Mammary epithelial cell (primary cell): Measurements from ENCODE around the gene KDM5A.

Experiments used
- EZH2 ChIP-seq: IDR thresholded peaks from 2 replicates; pipeline ENCODE4 v1.6.1; 2012; ENCODE audit warnings: low read length, inconsistent platforms, borderline replicate concordance
- TF ChIP-seq, protein P1 (sequence below), 2 donors: IDR thresholded peaks in 1 of 2; conservative IDR thresholded peaks in 1 of 2; 2 replicates each; pipeline ENCODE4 v1.5.1; 2011 to 2012; ENCODE audit warnings: inconsistent platforms in 2 of 2, low read length in 2 of 2, mild to moderate bottlenecking in 2 of 2, control low read depth in 1 of 2, low read depth in 1 of 2; ENCODE audit not compliant: insufficient read depth in 1 of 2; ENCODE audit errors: extremely low read depth in 1 of 2

DNA sequence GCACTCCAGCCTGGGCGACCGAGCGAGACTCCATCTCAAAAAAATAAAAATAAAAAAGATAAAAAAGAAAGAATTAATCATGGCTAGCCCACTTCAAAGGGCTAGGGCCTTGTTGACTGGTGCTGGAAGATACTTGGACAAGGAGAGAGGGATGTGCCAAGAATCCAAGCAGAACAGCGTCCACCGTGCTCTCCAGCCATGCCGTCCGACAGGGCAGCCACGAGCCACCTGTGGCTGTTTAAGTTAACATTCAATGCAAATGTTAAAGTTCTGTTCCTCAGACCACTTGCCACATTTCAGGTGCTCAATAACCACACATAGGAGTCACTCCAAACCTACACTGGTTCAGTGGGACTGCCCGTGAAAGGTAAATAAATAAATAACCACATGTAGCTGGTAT lies 147.9 kb downstream of the KDM5A start:
- TF ChIP-seq, protein P1, sequence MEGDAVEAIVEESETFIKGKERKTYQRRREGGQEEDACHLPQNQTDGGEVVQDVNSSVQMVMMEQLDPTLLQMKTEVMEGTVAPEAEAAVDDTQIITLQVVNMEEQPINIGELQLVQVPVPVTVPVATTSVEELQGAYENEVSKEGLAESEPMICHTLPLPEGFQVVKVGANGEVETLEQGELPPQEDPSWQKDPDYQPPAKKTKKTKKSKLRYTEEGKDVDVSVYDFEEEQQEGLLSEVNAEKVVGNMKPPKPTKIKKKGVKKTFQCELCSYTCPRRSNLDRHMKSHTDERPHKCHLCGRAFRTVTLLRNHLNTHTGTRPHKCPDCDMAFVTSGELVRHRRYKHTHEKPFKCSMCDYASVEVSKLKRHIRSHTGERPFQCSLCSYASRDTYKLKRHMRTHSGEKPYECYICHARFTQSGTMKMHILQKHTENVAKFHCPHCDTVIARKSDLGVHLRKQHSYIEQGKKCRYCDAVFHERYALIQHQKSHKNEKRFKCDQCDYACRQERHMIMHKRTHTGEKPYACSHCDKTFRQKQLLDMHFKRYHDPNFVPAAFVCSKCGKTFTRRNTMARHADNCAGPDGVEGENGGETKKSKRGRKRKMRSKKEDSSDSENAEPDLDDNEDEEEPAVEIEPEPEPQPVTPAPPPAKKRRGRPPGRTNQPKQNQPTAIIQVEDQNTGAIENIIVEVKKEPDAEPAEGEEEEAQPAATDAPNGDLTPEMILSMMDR (conservative IDR thresholded peaks at IDR 0.05 in 1 of 2, IDR thresholded peaks at IDR 0.05 in 1 of 2; ENCODE audit: extremely low read depth in 1 of 2, insufficient read depth in 1 of 2, low read depth in 1 of 2, low read length in 2 of 2): no peak
- TF ChIP-seq EZH2: no peak
